HG03469 (cell line): ENCODE measurements around the gene TBC1D16.

ENCODE experiments used
- ATAC-seq: cut with Tn5 transposase; IDR thresholded peaks from one replicate; pipeline ENCODE4 v1.9.1; 2021; ENCODE audit warnings: mild to moderate bottlenecking, moderate library complexity, moderate number of reproducible peaks; ENCODE audit not compliant: unreplicated experiment

Gene TBC1D16

DNA sequence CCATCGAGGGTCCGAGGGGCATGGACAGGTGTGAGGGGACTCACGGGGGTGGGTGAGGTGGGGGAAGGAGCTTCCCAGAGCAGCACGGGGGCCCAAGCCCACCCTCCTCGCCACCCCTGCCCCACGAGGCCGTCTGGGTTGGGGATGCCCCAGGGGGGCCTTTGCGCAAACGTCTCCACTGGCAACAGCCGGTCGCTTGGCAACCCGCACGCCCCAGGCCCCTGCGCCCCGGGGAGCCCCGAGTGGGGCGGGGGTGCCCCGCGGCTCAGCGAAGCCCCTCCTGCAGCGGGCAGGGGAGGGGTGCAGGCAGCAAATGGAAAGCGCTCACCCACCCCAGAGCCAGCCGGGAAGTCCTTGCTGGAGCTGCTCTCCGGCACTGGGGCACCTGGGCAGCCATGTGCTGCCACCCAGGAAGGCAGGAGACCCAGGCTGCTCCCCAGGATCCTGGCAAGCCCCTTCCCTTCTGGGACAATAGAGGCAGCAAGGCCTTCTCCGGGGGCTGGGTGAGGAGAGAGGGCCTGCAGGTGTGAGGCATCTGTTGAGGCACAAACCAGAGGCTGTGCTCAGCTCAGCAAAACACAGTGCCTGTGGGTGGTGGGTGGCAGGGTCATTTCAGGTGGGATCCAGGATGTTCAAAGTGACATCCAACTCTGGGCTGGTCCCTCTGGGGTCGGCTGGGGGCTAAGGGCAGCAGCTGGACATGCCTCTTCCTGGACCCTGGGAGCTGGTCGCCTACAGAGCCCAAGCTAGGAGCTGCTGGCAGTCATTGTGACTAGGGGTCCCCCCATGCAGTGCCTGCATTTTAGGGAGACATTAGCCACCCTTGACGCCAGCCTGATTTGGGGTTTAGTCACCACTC lies 115.6 kb downstream of the TBC1D16 start:
- ATAC-seq: no peak

DNA sequence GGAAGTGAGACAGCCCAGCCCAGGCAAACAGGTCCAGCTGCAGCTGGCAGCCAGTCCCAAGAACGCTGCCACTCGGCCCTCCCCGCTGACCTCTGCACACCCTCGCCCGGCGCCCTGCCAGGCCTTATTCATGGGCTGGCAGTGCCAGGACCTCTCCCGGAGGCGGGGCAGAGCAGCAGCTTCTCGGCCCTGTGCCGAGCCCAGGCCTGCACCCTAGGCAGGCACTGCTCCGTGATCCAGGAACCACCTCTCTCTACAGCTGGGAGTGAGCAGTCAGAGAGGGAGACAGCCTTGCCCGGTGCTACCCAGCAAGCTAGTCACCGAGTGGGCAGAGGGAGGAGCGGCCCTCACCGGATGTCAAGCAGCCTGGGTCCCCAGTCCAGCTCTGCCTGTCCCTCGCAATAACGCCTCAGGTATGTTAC lies 116.5 kb downstream of the TBC1D16 start:
- ATAC-seq: no peak

DNA sequence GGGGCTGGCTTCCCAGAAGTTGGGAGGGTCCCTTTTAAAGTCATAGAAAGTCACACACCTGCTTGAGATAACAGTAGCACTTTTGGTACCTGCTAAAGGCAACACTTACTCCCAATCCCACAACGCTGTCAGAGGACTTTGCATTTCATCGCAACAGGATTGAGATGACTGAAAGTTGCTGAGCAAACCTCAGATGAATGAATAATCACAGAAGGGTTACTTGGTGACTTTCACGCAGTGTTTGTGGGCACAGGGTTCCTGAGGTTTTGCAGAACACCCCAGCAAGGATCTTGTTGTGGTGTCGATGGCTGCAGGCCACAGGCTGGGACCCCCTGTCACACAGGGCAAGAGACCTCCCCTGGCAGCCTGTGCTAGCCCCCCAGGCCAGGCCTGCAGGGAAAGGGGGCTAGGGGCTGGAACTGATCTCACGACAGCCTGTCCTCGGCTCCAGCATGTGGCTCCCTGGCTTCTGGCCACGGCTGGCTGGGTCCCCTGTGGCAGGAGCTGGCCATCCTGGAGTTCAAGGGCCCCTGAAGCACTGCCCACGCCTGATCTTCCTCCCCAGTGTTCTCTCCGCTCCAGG lies 117.0 kb downstream of the TBC1D16 start:
- ATAC-seq: no peak

DNA sequence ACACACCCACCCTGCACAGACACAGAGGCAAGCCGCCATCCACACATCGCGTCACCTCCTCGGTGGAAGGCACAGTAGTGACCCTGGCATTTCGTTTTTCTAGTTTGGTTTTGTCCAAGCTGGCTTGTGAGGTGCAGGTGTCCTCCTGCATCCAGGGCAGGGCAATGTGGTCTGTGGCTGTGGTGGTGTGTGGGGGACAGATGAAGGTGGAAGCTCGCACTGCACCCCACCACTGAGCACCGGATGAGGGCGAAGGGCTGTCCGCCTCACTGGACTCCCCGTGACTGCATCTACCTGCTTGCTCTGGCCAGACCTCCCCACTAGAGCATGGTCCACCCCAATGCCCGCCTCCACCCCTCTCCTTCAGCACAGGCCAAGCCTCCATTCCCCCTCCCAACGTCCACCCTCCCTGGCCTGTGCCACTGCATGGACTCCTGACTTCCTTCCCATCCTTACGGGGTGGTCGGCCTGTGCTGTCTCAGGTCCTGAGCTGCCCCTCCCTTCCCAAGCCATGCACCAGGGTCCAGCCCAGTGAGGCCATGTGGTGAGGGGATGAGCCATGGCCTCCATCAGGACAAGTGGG lies 117.7 kb downstream of the TBC1D16 start:
- ATAC-seq: no peak

DNA sequence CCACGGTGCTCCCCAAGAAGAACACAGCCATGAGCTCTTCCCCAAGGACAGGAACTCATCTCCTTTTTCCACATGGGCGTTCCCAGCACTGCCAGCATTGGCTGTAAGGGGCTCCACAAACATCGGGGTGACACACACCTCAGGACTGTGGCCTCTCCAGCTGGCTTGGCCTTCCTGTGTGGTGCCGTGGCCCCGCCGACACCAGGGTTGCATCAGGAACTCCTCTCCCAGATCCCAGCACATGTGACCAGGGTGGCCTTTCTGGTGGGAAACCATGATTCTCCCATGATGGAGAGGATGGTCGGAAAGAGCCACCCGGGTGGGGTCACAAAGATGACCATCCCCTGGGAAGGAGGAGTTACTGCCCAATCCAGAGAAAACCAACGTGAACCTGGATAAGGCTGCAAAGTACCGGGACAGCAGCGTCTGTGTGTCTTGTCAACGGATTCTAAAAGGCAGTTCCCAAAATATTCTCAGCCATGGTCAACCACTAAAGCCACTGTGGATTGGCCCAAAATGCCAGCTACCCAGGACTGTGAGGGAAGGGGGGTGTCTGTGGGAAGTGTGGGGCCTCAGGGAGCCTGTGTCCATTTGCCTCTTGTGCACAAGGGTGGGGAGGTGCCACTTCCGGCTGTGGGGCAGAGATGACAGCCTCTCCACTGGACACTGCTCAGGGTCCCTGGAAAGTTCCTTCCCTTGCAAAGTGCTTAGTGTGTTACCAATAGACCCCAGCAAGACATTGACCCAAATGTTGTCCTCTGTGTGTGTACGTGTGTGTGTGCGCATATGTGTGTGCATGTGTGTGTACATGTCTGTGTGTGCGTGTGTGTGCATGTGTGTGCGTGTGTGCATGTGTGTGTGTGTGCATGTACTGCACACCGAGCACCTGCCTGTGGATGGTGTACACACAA lies 118.4 kb downstream of the TBC1D16 start:
- no peak for ATAC-seq

DNA sequence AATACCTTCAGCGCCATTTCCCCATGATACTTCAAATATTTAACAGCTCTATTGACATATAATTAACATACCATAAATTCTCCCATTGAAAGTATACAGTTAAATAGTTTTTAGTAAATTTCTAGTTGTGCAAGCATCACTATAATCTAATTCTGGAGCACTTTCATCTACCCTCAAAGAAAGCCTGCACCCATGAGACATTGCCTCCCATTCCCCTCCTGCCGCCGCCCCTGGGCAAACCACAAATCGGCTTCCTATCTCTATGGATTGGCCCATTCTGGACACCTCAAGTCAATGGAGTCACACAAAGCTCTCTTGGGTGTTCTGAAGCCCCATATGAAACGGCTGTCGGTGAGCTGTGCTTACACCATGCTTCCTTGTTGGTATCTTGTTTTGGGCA lies 119.2 kb downstream of the TBC1D16 start:
- ATAC-seq: no peak

DNA sequence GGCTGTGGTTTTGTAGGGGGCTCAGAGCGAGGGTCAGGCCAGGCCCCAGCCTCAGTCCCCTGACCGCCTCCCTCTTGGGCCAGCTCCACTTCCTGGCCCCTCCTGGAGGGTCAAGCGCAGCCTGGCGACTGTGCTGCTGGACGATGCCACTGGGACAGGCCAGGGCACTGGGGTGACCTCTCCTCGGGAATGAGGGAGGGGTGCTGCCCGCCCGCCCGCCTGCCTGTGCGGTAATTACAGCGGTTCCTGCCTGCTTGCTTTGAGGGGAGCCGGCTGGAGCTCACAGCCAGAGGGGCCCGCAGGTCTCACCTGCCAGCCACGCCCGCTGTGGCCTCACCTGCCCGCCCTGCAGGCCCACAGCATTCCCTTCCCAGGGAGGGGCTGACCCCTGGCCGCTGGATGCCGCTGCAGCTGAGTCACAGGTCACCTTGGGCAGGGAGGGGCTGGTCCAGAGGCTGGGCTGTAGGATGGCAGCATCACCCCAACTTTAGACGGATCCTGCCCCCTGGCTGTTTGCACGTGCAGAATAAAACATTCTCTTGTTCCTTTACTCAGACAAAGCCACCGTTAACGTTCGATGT lies 119.7 kb downstream of the TBC1D16 start:
- ATAC-seq: no peak

DNA sequence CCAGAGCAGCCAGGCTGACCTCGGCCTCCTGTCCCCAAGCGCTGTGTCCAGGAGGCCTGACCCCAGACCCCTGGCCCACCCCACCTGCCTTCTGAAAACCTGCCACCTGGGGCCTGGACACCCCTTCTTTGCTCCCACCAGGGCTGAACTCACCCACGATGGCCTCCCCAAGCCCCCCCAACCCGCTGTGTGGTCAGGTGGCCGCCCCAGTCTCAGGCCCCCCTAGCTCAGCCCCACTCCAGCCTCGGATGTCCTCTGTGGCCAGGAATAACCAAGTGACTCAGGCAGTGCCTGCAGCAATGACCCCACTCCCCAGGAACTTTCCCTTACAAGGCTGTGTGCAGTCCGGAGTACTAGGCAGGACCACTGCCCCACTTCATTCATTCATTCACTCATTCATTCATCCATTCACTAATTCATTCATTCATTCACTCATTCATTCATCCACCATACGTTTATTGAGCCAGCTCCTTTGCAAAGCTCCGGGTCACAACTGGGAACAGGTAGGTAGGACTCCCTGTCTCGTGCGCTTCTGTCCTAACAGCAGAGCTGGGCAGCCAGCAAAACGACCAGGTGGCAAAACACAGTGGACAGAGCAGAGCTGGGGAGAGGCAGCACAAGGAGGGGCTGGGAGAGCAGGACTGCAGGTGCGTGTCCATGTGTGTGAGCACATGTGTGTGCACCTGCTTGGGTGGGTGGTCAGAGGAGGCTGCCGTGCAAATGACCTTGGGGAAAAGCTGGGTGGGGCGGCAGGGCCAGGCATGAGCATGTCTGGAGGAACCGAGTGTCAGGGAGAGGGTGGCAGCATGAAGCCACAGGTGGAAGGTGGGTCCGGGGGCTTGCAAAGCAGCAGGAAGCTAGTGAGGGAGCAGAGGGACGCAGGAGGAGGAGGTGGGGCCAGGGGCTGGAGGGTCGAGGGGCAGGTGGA lies 120.6 kb downstream of the TBC1D16 start:
- ATAC-seq: no peak

DNA sequence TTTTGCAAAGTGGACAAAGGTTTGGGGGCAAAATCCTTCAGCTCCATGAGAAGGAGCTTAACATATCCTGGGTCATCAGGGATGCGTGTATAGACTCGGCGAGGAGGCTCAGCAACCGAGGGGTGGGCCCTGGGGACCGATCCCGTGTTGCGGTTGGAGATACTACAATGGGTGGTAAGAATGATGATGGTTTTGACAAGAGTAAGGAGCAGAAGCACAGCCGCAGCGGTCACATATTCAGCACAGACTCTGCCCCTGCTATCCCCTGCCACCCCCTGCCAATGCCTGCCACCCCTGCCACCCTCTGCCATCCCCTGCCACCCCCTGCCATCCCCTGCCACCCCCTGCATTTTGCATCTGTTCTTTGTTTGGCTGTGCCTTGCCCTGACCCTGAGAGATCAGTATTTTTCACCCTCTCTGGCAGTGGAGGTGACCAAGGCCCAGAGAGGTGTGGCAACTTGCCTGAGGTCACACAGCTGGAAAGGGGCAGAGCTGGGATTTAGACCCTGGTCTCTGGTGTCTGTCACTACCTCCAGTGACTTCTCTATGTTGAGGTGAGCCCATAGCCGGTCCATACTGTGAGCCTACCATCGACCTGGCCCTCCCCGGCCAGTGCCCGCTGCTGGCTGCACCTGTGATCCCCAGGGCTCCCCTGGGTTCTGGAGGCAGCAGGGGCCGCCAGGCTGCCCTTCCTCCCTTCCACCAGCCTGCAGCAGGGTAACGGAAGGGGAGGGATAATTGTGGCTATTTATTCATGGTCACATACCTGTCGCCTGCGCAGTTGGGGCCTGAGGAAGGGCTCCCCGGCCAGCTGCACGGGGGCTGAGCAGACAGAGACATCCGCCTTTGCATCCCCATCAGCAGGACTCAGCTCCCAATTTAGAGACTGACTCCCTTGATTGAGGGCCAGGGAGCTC lies 121.5 kb downstream of the TBC1D16 start:
- ATAC-seq: no peak

DNA sequence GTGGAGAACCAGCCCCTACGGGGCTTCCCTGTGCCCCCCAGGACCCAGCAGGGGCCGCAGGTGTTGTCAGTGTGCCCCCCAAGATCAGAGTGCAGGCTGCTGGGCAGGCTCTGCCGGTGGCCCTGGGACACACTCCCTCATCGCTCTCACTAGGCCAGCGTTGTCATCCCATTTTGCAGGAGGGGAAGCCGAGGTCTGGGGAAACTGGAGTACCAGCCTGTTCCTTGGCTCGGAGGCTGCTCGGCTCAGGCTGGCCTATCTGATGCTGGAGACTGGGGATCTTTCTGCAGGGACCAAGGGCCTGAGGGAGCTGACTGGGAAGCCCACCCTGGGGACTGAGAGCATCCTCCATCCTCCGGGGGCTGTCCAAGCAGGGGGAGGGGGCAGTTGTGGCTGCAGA lies 122.2 kb downstream of the TBC1D16 start:
- ATAC-seq: no peak

DNA sequence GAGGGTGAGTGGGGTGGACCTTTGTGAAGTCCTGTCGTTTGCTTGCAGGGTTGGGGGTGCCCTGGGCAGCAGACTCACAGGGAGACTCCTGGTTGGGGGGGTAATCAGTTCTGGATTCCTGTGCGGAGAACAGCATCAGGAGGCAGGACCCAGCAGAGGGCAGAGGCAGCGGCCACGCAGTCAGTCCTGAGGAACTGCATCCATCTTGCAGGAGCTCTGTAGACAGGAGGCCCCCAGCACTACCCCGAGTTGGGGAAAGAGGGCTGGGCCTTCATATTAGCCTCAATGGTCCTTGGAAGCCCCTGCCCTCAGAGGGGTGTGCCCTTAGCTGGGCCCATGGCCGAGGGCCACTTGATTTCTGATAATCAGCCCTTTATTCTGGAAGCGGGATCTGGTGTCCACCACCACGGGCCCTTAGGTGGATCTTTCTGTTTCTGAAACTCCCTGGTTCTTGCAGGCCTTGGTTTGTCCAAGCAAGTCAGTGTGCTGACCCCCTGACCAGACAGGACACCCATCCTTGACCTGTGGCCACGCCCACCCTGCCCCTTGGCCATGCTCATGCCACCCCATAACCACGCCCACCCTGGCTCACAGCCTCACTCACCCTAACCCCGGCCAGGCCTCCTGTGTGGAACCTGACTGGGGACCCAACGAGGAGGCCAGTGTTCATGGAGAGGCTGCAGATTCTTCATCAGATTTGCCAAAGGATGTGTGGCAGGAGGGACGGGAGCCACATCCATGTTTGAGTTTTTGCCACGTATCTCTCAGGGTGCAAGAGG lies 122.9 kb downstream of the TBC1D16 start:
- no peak for ATAC-seq

DNA sequence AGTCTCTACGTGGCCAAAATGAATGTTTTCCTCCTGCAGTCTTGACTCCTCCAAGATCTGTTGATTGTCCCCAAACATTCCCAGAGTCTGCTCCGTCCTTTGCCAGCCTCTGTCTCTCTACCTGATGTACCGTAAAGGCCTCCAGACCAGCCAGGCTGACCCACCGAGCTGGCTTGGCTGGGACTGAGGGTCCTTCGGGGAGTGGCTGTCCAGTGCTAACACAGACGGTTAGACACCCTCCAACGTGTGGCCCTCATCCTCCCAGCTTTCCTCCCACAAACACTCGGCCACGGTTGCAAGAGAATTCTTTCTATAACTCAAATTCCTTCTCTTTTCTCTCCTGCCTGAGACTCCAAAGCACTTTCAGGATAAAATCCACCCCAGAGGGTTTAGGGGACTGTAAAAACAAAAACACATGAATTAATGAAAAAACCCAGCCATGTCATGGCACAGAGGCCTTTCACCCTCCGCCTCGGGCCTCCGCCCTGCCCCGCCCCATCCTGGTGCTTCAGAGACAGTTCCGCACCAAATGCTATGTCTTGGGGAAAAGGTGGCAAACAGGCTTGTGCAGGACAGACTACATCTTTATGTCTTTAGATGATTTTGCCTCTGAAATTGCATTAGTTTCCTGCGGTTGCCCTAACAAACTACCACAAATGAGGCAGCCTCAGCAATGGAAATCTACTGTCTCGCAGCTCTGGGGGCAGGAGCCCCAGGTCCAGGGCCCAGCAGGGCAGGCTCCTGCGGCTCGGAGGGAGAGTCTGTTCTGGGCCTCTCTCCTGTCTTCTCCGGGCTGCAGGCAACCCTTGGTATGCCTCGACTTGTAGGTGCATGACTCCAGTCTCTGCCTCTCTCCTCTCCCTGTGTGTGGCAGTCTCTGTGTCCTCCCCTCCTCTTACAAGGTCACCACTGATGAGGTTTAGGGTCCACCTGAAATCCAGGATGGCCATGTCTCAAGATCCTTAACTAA lies 124.0 kb downstream of the TBC1D16 start:
- ATAC-seq: no peak

DNA sequence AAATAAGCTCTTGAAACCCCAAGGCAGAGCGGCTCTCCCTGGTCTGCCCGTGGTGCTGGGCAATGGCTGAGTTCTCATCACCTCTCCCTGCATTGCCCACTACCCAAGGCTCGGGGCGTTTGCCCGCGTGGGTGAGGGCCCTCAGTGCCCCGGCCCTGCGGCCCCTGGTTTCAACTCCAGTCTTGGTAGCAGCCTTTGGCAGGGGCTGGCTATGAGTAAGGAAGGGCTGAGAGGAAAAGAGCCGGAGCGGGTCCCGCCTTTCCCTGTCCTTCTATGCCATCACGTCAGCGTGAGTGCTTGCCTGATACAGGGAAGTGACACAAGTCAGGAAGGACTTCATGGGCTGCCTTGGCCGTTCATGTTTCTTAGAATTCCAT lies 124.7 kb downstream of the TBC1D16 start:
- ATAC-seq: no peak

DNA sequence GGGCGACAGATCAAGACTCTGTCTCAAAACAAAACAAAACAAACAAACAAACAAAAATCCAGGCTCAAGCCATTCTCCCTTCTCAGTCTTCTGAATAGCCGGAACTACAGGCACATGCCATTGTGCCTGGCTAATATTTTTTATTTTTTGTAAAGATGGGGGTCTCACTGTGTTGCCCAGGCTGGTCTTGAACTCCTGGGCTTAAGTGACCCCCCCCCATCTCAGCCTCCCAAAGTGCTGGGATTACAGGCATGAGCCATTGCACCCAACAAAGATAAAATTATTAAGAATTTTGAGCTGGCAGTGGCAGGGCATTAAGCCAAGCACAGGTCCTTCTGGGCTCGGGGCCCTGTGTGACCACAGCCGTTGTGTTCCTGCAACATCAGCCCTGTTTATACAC lies 126.6 kb downstream of the TBC1D16 start:
- ATAC-seq: no peak

DNA sequence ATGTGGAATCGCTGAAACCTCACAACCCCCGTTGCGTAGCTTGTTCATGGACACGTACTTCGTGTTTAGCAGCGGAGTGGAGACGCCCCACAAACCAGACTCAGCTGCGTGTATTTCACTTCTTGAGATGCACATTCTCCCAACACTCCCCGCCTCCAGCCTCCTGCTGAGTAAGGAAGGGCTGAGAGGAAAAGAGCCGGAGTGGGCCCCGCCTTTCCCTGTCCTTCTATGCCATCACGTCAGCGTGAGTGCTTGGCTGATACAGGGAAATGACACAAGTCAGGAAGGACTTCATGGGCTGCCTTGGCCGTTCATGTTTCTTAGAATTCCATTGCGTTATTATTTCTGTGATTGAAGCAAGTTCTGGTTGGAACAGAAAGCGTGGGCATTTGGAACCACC lies 127.8 kb downstream of the TBC1D16 start:
- no peak for ATAC-seq

DNA sequence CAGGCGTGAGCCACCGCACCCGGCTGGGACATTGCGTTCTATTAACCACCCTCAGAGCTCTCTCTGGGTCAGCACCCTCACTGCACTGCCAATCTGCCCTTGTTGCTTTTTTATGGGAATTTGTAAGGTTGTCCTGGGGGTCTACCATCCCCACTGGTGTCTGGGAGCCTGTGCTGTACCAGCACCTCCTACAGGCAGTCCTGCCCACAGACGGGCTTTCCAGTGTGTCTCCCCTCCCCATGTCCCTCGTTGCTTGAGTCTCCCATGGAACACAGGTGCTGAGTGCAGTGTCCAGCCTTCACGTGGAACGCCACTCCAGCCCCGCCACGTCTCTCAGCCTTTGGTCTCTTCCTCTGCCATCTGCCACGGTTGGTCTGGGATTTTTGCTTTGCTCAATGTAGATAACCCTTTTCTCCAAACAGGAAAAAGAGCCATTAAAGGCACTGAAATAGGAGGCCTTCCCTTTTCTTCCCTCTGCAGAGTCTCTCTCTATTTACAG lies 128.4 kb downstream of the TBC1D16 start:
- no peak for ATAC-seq

DNA sequence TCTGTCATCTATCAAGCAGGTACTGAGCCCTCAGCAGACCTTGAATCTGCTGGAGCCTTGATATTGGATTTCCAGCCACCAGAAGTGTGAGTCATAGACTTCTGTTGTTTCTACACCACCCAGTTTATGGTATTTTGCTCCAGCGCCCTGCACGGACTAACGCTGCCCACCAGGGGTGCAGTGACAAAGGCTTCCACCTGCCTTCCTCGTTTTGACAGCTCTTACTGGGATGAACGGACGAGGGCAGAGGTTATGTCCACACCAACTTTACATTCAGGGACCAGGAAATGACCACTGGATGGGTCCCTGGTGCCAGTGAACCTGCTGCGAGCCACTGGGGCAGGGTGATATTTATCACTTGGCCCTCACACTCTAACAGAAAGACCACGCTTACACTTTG lies 129.8 kb downstream of the TBC1D16 start:
- ATAC-seq: no peak
